Muscle layer of colon (tissue), 2 donors: ENCODE measurements around the gene TMEM259.
"Not testable (repeated sequence)": the region's sequence is repeated elsewhere in the genome, so short reads cannot be mapped to it uniquely, and the experiment has no call there.

Experiments
- H3K27ac ChIP-seq: one replicate; pipeline ENCODE4 v1.7.0; 2013; ENCODE audit warnings: low read depth, mild to moderate bottlenecking, low read length, moderate library complexity
- H3K27me3 ChIP-seq, 2 donors: one replicate each; pipeline ENCODE4 v1.7.0; 2013; ENCODE audit warnings: low read length in 2 of 2, mild to moderate bottlenecking in 2 of 2; ENCODE audit not compliant: insufficient read depth in 2 of 2, control insufficient read depth in 1 of 2
- H3K36me3 ChIP-seq: one replicate; pipeline ENCODE4 v1.7.0; 2013; ENCODE audit warnings: mild to moderate bottlenecking, low read length; ENCODE audit not compliant: insufficient read depth
- H3K4me1 ChIP-seq: one replicate; pipeline ENCODE4 v1.7.0; 2013; ENCODE audit warnings: mild to moderate bottlenecking, low read length; ENCODE audit not compliant: insufficient read depth
- H3K4me3 ChIP-seq, 2 donors: one replicate each; pipeline ENCODE4 v1.7.0; 2013; ENCODE audit warnings: low read length in 2 of 2, low read depth in 1 of 2, mild to moderate bottlenecking in 1 of 2, moderate library complexity in 1 of 2
- H3K9ac ChIP-seq: one replicate; pipeline ENCODE4 v1.7.0; 2013; ENCODE audit warnings: low read length
- H3K9me3 ChIP-seq: one replicate; pipeline ENCODE4 v1.7.0; 2013; ENCODE audit warnings: mild to moderate bottlenecking, low read length
- donor health status: abdominal sarcoma.
- donor health status: Adenocarcinoma of cecum.

The TMEM259 gene

DNA sequence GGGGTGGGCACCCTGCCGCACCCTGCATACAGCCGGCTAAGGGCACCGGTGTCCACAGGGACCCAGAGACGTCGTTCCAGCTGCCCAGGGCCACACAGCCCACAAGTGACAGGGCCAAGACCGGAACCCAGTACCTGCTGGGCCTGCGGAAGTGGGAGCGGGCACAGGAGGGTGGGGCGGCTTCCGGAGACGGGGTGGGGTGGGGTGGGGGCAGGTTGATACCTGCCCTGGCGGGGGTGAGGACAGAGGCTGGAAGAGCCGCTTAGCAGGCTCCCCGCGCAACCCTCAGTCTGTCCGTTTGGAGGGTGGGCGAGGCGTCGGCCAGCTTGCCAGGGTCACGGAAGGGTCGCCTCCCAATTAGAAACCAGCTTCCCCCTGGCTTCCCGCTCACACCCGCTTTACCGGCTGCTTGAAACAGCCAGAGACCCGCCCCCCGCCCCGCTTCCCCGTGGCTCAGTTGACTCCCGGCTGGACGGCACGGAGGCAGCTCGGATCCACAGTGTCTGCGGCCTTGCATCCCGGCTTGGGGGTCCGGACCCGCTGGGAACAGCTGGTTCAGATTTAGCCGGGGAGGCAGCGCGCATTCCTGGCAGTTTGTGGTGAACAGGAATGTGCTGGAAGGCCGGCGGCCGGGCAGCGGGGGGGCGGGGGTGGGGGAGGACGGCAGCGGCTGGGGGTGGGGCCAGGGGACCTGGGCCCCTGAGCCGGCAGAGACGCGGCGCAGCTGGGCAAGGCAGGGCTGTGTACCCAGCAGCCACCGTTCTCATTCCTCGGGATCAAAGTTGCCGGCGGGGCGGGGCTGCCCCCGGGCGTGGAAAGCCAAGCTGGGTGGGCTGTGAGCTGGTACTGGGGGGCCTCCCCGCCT, 7.4 kb upstream of the TMEM259 start:
- Histone ChIP-seq H3K4me1 (peaks cover 14% of the 10 kb centered on the region), H3K36me3 (peaks cover 17% of the 10 kb centered on the region), H3K4me3 (peak overlapping the region; percentile 85 to 95), H3K9me3 (no peaks in the 10 kb centered on the region), H3K27me3 (no peaks in the 10 kb centered on the region), H3K27ac (peak overlapping the region; percentile 99), H3K9ac (no peak overlapping the region)

- Histone ChIP-seq H3K4me1 (peaks cover 14% of the 10 kb centered on the region), H3K9ac (peak overlapping the region; percentile 59), H3K27me3 (no peaks in the 10 kb centered on the region), H3K4me3 (peak overlapping the region; percentile 85 to 95), H3K27ac (peak overlapping the region; percentile 99), H3K36me3 (peaks cover 11% of the 10 kb centered on the region), H3K9me3 (no peaks in the 10 kb centered on the region)
Measured at GRCh38 chr19:1027650-1028061, 6.7 kb upstream of the TMEM259 start.

GRCh38 chr19:1026783-1027649, 6.1 kb upstream of the TMEM259 start:
- Histone ChIP-seq H3K4me1 (peaks cover 14% of the 10 kb centered on the region), H3K27ac (peak overlapping the region; percentile 99), H3K9ac (peak overlapping the region; percentile 59), H3K27me3 (no peaks in the 10 kb centered on the region), H3K36me3 (peaks cover 4% of the 10 kb centered on the region), H3K9me3 (no peaks in the 10 kb centered on the region), H3K4me3 (peak overlapping the region; percentile 85 to 95)

- no peaks in the 10 kb centered on the region for H3K27me3 ChIP-seq
- H3K9ac ChIP-seq, result peak within 1 kb of the TSS; percentile 59
- H3K36me3 ChIP-seq, result no peaks in the 10 kb centered on the region
- H3K27ac ChIP-seq, result peak within 1 kb of the TSS; percentile 99
- H3K4me3 ChIP-seq, result peak within 1 kb of the TSS; percentile 85 to 95
- H3K9me3 ChIP-seq, result no peaks in the 10 kb centered on the region
- peaks cover 14% of the 10 kb centered on the region for H3K4me1 ChIP-seq
Measured at GRCh38 chr19:1025960-1026782, 5.2 kb upstream of the TMEM259 start, which contains the start of gene CNN2. TSS of gene CNN2 (plus strand) at chr19:1026608. CDS start at chr19:1026662, 54 bp downstream.

GRCh38 chr19:1025080-1025479, 4.2 kb upstream of the TMEM259 start:
- H3K9ac ChIP-seq, H3K9me3 ChIP-seq, H3K36me3 ChIP-seq, H3K27ac ChIP-seq, H3K4me3 ChIP-seq, H3K27me3 ChIP-seq: not testable (repeated sequence)
- H3K4me1 ChIP-seq, result peaks cover 15% of the 10 kb centered on the region

- H3K27ac ChIP-seq, H3K9me3 ChIP-seq, H3K27me3 ChIP-seq, H3K4me3 ChIP-seq, H3K36me3 ChIP-seq, H3K9ac ChIP-seq: not testable (repeated sequence)
- peaks cover 19% of the 10 kb centered on the region for H3K4me1 ChIP-seq
Measured at GRCh38 chr19:1023883-1024188, 2.9 kb upstream of the TMEM259 start.

DNA sequence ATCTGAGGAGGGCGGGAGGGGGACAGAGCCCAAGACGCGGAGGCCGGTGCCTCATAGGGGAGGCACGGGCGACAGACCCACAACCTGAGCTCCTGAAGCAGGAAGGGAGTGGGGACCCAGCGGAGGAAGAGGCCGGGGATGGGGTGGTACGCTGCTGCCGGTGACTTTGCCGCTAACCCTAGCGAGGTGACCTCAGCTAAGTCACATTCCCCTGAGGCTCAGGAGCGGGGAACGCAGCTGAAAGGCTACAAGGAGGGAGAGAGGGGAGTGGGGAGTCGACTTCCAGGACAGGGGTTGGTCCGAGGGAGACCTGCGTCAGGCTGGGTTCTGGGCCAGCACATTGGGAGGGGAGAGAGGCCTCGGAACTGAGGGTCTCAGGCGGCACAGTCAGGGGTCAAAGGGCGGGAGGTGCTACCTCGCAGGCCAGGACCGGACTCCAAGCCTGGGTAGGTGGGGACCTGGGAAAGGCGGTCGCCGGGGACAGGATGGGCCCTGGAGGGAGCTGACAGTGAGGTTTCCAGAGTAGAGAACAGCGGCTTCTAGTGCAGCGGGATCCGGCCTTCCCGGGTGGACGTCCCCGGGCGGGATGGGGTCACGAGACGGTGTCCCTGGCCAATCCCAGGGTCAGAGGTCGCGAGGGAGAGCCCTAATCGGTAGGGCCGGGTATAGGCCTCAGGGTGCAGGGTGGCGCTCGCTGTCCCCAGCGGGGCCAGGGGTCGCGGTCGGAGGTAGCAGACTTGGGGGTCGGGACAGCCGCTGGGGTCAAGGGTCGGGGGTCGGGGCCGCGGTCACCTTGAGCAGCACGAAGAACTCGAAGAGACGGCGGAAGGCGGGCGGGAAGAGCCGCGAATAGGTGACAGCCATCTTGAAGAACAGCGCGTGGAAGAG, 699 bp downstream of the TMEM259 start:
- peak overlapping the region; percentile 45 for H3K27ac ChIP-seq
- H3K4me3 ChIP-seq, result peak overlapping the region; percentile 59 to 81
- no peaks in the 10 kb centered on the region for H3K9me3 ChIP-seq
- peak overlapping the region; percentile 75 for H3K9ac ChIP-seq
- no peaks in the 10 kb centered on the region for H3K27me3 ChIP-seq
- no peaks in the 10 kb centered on the region for H3K36me3 ChIP-seq
- peaks cover 43% of the 10 kb centered on the region for H3K4me1 ChIP-seq

DNA sequence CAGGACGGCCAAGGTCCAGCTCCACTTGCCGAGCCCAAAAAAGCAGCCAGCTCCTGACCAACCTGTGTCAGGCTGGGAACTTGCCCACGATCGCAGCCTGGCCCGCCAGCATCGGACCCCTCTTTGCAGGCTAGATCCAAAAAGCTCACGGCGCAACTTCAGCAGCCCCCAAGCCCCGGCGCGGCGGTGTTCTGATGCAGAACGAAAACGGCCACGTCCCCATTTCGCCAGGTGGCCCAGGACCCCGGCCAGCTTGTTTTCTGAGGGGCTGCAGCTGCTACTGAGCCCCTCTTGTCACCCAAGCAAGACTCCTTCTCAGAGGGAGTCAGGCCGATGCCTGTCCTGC, 1.3 kb downstream of the TMEM259 start:
- peak overlapping the region; percentile 59 to 81 for H3K4me3 ChIP-seq
- no peaks in the 10 kb centered on the region for H3K9me3 ChIP-seq
- peaks cover 43% of the 10 kb centered on the region for H3K4me1 ChIP-seq
- H3K36me3 ChIP-seq, result no peaks in the 10 kb centered on the region
- peak overlapping the region; percentile 75 for H3K9ac ChIP-seq
- H3K27me3 ChIP-seq, result no peaks in the 10 kb centered on the region
- H3K27ac ChIP-seq, result peak overlapping the region; percentile 45

GRCh38 chr19:1018932-1019615, 1.8 kb downstream of the TMEM259 start:
- H3K4me3 ChIP-seq, result peak overlapping the region; percentile 59 to 81
- H3K9me3 ChIP-seq, result no peaks in the 10 kb centered on the region
- H3K27me3 ChIP-seq, result no peaks in the 10 kb centered on the region
- peaks cover 43% of the 10 kb centered on the region for H3K4me1 ChIP-seq
- peak overlapping the region; percentile 75 for H3K9ac ChIP-seq
- H3K27ac ChIP-seq, result peak overlapping the region; percentile 19
- no peaks in the 10 kb centered on the region for H3K36me3 ChIP-seq

DNA sequence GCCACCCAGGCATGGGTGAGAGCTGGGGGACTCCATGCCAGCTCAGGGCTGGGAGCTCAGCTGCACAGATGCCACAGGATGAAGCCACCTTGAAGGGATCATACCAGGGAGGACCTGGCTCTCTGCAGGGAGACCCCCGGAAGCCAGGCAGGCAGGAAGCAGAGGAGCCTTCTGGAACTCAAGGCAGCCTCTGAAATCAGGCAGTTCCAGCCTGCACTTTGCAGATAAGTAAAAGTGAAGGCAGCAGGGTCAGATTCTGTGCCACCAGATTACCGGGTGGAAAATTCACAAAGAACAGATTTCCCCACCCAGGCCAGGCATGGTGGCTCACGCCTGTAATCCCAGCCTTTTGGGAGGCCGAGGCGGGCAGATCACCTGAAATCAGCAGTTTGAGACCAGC, 2.5 kb downstream of the TMEM259 start:
- H3K36me3 ChIP-seq, result peaks cover 5% of the 10 kb centered on the region
- no peaks in the 10 kb centered on the region for H3K27me3 ChIP-seq
- no peak overlapping the region for H3K9ac ChIP-seq
- H3K27ac ChIP-seq, result no peak overlapping the region
- H3K4me1 ChIP-seq, result peaks cover 43% of the 10 kb centered on the region
- H3K9me3 ChIP-seq, result no peaks in the 10 kb centered on the region
- H3K4me3 ChIP-seq, result peak overlapping the region in 1 of 2 donors; percentile 27
